ENCODE results near the gene CLDN18.

- TF ChIP-seq ZBTB33 (IDR thresholded peaks at IDR 0.05; ENCODE audit: extremely low read depth, insufficient replicate concordance, low read length): no peak
- TF ChIP-seq CTCF (IDR thresholded peaks at IDR 0.05 in 2 of 3, conservative IDR thresholded peaks at IDR 0.05 in 1 of 3; ENCODE audit: borderline replicate concordance in 1 of 3, insufficient read depth in 1 of 3, low read depth in 2 of 3, low read length in 2 of 3): no peak
- no peak for TF ChIP-seq POLR2AphosphoS5 (IDR thresholded peaks at IDR 0.05; ENCODE audit: low read depth, low read length)
- TF ChIP-seq YY1 (IDR thresholded peaks at IDR 0.05; ENCODE audit: extremely low read depth, insufficient replicate concordance, low read depth, low read length): no peak
- TF ChIP-seq EZH2 (IDR thresholded peaks at IDR 0.05): no peak
- TF ChIP-seq RAD21 (IDR thresholded peaks at IDR 0.05; ENCODE audit: low read depth): no peak
- TF ChIP-seq POLR2A (IDR thresholded peaks at IDR 0.05; ENCODE audit: borderline replicate concordance, extremely low read depth, insufficient read depth, insufficient read length): no peak
- no peak for TF ChIP-seq REST (IDR thresholded peaks at IDR 0.05; ENCODE audit: low read depth)
Observed at GRCh38 chr3:138025553-138025952, 15.6 kb downstream of the CLDN18 start.

All from HCT116 (cell line).